Thyroid gland (tissue), 4 donors: ENCODE data around the gene GOLGA2.

Experiments used
- CTCF ChIP-seq, 6 experiments: fragments of 200-600 bp in 3 of 6; fragments of 450-650 bp in 3 of 6; sonication (generic) in 3 of 6; IDR thresholded peaks; one replicate each; pipeline ENCODE4 v1.5.1; 2016 to 2019; ENCODE audit warnings: antibody characterized with exemption in 6 of 6, mild to moderate bottlenecking in 2 of 6, inconsistent platforms in 1 of 6, moderate library complexity in 1 of 6
- POLR2A ChIP-seq, 2 donors: fragments of 450-650 bp; IDR thresholded peaks; one replicate each; pipeline ENCODE4 v1.6.1; 2017; ENCODE audit warnings: antibody characterized with exemption in 2 of 2, mild to moderate bottlenecking in 2 of 2, moderate library complexity in 1 of 2

- TF ChIP-seq CTCF (IDR thresholded peaks at IDR 0.05) (no peak), POLR2A (IDR thresholded peaks at IDR 0.05) (no peak)
Measured at GRCh38 chr9:128242124-128242523, 33.7 kb downstream of the GOLGA2 start.
